H1 (cell line): ENCODE measurements around the gene POLRMT.

Experiments
- ASH2L ChIP-seq: fragments of 200-600, 300-600 bp; sonication (generic); IDR thresholded peaks from one replicate; pipeline ENCODE4 v1.7.1; 2017; ENCODE audit warnings: low read length
- EZH2 ChIP-seq: fragments of 200-600 bp; sonication (generic); IDR thresholded peaks from 2 replicates; pipeline ENCODE4 v1.7.1; 2012; ENCODE audit warnings: low read depth, mild to moderate bottlenecking, moderate library complexity, low read length, inconsistent platforms; ENCODE audit not compliant: severe bottlenecking
- RAD21 ChIP-seq, 2 experiments: IDR thresholded peaks in 1 of 2; conservative IDR thresholded peaks in 1 of 2; 2 replicates each; pipeline ENCODE4 v1.6.1; 2011; ENCODE audit warnings: low read depth in 2 of 2, low read length in 2 of 2, improper control_type of control experiment in 1 of 2, inconsistent platforms in 1 of 2, mild to moderate bottlenecking in 1 of 2, moderate library complexity in 1 of 2
- RFX5 ChIP-seq: IDR thresholded peaks from 2 replicates; pipeline ENCODE4 v1.6.1; 2011; ENCODE audit warnings: low read depth, low read length, improper control_type of control experiment, borderline replicate concordance

DNA sequence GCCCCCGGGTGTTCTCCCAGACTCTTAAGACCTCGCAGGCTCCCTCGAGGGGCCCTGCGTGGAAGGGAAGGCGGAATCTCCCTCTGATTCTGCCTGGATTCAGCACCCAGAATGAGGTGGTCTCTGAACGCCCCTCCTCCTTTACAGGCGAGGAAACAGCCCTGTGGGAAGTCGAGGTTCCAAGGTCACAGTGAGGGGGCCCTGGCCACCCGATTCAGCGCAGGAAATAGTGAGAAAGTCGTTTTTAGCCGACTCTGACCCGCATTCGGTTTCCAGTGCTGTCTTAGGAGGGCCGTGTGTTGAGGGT is 59.9 kb downstream of the POLRMT start:
- TF ChIP-seq RAD21 (IDR thresholded peaks at IDR 0.05 in 1 of 2, conservative IDR thresholded peaks at IDR 0.05 in 1 of 2; ENCODE audit: low read depth in 2 of 2, low read length in 2 of 2) (no peak), RFX5 (no peak), EZH2 (no peak), ASH2L (no peak)
